Measurements from ENCODE around the gene STK32B. TPM values are rescaled to one million over a fixed set of nuclear protein-coding genes. Genes with fewer than 3 reads are reported as not detected.

The STK32B gene
- total and polyA plus RNA-seq, 9 donors: 0.35 to 3.0 (median 1.2) TPM

DNA sequence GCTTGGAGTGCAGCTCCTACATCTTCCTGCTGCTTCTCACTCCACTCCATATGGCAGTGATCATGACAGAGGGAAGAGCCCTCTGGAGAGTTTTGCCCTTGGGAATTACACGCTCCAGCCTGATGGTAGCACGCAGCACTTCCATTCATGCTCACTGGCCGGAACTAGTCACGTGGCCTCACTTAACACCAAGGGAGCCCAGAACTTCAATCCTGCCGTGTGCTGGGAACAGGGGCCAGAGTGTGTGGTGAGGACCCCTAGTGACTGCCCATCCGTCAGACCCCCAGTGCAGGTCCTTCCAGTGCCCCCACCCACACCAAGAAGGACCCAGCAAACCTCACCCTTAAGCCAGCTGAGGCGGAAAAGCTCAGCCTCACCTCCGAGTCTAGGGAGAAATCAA, 426.3 kb downstream of the STK32B start:
- Histone ChIP-seq H3K9me3 (no peaks in the 10 kb centered on the region), H3K36me3 (no peaks in the 10 kb centered on the region), H3K27ac (no peak overlapping the region), H3K4me1 (ENCODE audit: insufficient read depth) (no peaks in the 10 kb centered on the region), H3K4me3 (no peak overlapping the region), H3K27me3 (no peaks in the 10 kb centered on the region)
- intact Hi-C loops (cut with DNase I): no loop called here
- 80 to 84% (median 82%) methylated on average over 8 of the region's 8 CpGs for WGBS, 3 donors
- no peak for DNase-seq
- TF ChIP-seq, protein P1, sequence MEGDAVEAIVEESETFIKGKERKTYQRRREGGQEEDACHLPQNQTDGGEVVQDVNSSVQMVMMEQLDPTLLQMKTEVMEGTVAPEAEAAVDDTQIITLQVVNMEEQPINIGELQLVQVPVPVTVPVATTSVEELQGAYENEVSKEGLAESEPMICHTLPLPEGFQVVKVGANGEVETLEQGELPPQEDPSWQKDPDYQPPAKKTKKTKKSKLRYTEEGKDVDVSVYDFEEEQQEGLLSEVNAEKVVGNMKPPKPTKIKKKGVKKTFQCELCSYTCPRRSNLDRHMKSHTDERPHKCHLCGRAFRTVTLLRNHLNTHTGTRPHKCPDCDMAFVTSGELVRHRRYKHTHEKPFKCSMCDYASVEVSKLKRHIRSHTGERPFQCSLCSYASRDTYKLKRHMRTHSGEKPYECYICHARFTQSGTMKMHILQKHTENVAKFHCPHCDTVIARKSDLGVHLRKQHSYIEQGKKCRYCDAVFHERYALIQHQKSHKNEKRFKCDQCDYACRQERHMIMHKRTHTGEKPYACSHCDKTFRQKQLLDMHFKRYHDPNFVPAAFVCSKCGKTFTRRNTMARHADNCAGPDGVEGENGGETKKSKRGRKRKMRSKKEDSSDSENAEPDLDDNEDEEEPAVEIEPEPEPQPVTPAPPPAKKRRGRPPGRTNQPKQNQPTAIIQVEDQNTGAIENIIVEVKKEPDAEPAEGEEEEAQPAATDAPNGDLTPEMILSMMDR (IDR thresholded peaks at IDR 0.05): no peak
- TF ChIP-seq POLR2A (IDR thresholded peaks at IDR 0.05) (no peak), EP300 (IDR thresholded peaks at IDR 0.05) (no peak)

DNA sequence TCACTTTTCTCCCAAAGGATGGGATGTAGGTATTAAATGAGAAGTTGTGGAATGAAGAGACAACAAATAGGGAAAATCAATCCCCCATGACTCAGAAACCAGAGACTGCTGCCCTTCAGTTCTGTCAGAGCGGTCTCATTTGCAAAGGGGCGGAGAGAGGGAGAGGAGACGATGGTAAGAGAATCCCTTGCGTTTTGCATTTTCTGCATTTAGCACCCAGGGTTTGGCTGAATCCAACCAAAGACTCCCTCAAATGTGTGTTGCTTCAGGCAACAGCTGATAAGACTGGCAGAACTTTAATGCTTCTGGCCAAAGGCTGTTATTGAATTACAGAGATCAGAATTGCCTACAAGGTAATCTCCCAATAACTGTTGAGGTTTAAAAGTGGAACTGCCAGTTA, 426.9 kb downstream of the STK32B start:
- no peak for TF ChIP-seq EP300 (IDR thresholded peaks at IDR 0.05)
- TF ChIP-seq POLR2A (IDR thresholded peaks at IDR 0.05): no peak
- TF ChIP-seq, protein P1 (IDR thresholded peaks at IDR 0.05): no peak
- Histone ChIP-seq H3K9me3 (no peaks in the 10 kb centered on the region), H3K4me1 (ENCODE audit: insufficient read depth) (no peaks in the 10 kb centered on the region), H3K4me3 (no peak overlapping the region), H3K27me3 (no peaks in the 10 kb centered on the region), H3K27ac (no peak overlapping the region), H3K36me3 (no peaks in the 10 kb centered on the region)
- DNase-seq: no peak
- intact Hi-C loops (cut with DNase I): no loop called here
- WGBS, 3 donors: 51 to 56% (median 53%) methylated on average over 4 of the region's 4 CpGs

DNA sequence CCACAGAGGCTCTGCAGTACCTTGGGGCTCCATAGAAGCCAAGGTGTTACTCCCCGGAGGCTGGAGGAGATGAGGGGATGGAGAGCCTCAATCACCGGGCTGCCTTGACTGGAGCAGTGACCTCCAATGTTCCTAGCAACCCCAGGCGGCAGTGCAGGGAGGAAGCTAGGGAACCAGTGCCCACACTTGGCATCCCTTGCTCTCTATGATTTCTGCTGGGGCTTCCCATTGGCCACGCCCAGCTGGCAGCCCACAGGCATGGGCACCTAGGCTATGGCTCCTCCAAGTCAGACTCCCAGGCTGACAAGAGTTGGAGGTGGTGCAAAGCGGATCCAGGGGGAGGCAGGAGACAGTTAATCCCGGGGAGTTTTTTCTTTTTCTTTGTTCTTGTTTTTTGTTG, 427.4 kb downstream of the STK32B start:
- Histone ChIP-seq H3K36me3 (no peaks in the 10 kb centered on the region), H3K27me3 (no peaks in the 10 kb centered on the region), H3K9me3 (no peaks in the 10 kb centered on the region), H3K4me3 (no peak overlapping the region), H3K27ac (no peak overlapping the region), H3K4me1 (ENCODE audit: insufficient read depth) (no peaks in the 10 kb centered on the region)
- no peak for DNase-seq
- 84 to 87% (median 86%) methylated on average over 6 of the region's 6 CpGs for WGBS, 3 donors
- intact Hi-C loops (cut with DNase I): no loop called here
- TF ChIP-seq EP300 (IDR thresholded peaks at IDR 0.05): no peak
- TF ChIP-seq POLR2A (IDR thresholded peaks at IDR 0.05): no peak
- TF ChIP-seq, protein P1 (IDR thresholded peaks at IDR 0.05): no peak

DNA sequence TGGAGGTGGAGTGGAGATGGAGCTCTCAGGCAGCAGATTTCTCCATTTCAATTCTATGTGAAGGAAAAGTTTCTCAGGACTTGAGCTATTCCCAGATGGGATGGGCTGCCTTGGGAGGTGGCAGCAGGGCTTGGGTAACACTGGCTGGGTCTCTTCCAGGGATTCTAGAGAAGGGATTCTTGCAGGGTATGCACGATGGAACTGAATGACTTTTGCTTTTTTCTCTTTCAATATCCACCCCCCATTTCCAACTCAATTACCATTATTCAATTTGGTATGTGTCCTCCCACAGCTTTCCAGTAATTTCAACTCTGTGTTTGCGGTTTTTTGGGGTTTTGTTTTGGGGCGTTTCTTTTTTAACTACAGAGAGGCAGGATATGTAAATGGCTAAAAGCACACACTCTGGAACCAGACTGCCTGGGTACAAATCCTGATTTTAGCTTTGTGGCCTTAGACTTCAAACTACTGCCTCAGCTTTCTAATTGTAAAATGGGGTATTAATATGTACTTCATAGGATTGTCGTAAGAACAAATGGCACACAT, 428.3 kb downstream of the STK32B start:
- TF ChIP-seq POLR2A (IDR thresholded peaks at IDR 0.05): no peak
- TF ChIP-seq, protein P1 (IDR thresholded peaks at IDR 0.05): no peak
- no peak for TF ChIP-seq EP300 (IDR thresholded peaks at IDR 0.05)
- no peaks in the 10 kb centered on the region for H3K4me1 ChIP-seq (ENCODE audit: insufficient read depth)
- intact Hi-C loops (cut with DNase I): no loop called here
- no peak overlapping the region for H3K4me3 ChIP-seq
- H3K27me3 ChIP-seq: no peaks in the 10 kb centered on the region
- 89 to 92% (median 90%) methylated on average over 4 of the region's 4 CpGs for whole genome bisulfite sequencing, 3 donors
- H3K9me3 ChIP-seq: no peaks in the 10 kb centered on the region
- no peak for DNase-seq
- H3K27ac ChIP-seq: no peak overlapping the region
- H3K36me3 ChIP-seq: no peaks in the 10 kb centered on the region
